NCI-H187 treated with DMSO at 0.1 percent for 48 hours (cell line): ENCODE measurements around the gene INHA.

Source experiments
- DNase-seq: peaks from one replicate; lab custom pipeline; 2025; lab: John Stamatoyannopoulos, UW

Gene INHA

GRCh38 chr2:219540784-219541504, 31.2 kb upstream of the INHA start:
- no peak for DNase-seq

GRCh38 chr2:219541611-219542180, 30.4 kb upstream of the INHA start:
- DNase-seq, result no peak

DNA sequence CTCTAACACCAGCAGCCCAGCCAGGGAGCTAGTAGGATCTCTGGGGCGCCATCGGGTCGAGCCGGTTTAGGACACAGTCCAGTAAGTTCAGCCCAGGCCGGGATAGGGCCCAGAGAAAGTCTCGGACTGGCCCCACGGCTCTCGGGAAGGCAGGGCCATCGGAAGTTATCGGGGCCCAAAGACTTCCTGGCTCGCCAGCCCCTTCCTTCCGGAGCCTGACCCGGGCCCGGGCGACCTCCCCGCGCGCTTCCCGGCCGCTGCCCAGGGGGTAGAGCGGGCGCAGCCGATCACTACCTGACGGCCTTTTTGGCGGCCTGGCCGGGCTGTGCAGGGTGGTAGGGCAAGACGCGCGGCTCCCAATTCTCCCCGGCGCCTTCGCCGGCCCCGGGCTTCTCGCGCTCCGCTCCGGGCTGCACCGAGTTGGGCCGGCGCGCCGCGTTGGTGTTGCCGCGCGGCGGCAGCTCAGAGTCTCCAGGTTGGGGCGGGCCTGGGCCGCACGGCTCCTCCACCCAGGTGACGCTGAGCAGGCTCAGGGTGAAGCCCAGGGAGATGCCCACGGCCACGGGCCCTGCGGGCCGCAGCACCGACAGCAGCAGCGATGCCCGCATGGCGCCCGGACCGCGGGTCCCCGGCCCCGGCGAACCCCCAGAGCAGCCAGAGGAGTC, 29.0 kb upstream of the INHA start:
- no peak for DNase-seq

- DNase-seq, result peak; percentile 53
Observed at GRCh38 chr2:219543596-219544358, 28.3 kb upstream of the INHA start, which contains the start of the genes CHPF and TMEM198. TSS of gene CHPF (minus strand) at chr2:219543809. CDS start at chr2:219543538, 271 bp downstream. TSS of gene TMEM198 (plus strand) at chr2:219544028. CDS start at chr2:219544728, 700 bp downstream.

GRCh38 chr2:219544567-219544966, 27.5 kb upstream of the INHA start:
- DNase-seq, result no peak

GRCh38 chr2:219545295-219545942, 26.7 kb upstream of the INHA start:
- no peak for DNase-seq

- no peak for DNase-seq
Observed at GRCh38 chr2:219545943-219546352, 26.2 kb upstream of the INHA start.

- no peak for DNase-seq
Observed at GRCh38 chr2:219547621-219548020, 24.5 kb upstream of the INHA start.

- DNase-seq, result no peak
Observed at GRCh38 chr2:219548990-219549389, 23.1 kb upstream of the INHA start.

GRCh38 chr2:219549619-219550018, 22.5 kb upstream of the INHA start:
- no peak for DNase-seq

DNA sequence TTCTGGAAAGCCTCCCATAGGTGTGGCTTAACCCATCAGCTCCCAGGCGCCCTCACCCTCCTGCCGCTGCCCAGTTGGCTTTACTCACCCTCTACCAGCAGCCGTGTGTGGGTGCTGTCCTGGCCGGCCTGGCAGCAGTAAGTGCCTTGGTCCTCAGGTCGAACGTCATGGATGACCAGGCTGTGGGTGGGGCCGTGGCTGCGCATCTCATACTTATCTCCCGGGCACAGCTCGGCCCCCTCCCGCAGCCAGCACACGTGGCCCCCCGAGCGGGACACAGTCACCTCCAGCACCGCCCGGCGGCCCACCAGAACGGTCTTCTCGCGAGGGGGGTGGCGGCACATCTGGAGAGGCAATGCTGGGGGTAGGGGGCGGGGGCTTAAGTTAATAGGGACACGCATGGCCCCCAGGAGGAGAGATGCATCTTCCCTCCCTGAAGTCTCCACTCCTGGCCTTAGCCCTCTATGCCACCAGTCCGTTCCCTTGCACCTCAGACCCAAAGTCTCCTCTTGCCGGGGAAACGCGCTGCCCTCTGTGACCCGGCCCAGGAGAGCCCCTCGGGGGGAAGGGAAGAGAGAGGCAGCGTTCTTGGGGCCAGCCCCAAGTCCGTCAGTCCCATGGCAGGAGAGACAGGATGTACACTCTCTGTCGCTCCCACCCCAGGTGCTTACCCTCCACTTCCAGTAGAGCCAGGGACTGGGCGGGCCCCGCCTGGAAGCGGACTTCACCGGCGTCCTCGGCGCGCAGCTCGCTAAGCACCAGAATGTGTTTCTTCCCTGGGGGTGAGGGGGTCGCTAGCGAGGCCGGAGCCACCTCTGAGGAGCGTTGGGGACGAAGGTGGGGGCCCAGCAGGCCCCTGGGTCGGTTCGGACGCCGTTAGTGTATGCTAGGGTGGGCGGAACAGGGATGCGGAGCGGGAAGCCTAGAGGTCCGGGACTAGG, 20.4 kb upstream of the INHA start:
- DNase-seq, result no peak

DNA sequence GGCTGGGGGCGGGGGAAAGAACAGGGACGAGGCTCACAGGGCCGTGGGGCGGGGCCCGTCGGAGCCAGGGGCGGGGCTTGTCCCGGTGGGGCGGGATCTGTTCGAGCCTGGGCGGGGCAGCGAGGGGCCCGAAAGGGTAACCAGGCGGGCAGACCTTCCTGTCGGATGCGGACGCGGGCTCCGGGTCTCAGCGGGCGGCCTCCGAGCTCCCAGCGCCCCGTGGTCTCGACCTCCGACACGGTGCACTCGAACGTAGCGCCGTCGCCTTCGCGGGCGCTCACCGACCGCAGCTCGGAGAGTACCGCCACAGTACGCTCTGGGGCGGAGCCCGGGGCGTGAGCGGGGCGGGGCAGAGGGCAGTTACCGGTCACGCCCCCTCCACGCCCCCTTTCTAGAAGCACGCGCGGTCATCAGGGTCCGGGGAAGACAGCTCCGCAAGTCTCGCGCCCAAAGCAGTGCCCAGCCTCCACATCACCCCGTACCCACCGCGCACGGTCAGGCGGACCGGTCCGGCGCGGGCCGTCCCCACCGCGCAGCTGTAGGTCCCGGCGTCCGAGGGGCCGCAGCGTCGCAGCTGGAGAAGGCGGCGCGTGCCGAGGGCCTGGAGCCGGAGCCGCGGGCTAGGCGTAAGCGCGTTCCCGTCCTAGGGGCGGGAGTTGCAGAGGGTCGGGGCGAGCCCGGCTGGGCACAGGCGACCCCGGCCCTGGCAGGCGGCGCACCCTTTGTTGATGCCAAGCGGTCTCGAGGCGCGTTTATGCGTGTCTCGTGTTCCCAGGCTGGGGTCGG, 19.5 kb upstream of the INHA start:
- DNase-seq, result no peak

DNA sequence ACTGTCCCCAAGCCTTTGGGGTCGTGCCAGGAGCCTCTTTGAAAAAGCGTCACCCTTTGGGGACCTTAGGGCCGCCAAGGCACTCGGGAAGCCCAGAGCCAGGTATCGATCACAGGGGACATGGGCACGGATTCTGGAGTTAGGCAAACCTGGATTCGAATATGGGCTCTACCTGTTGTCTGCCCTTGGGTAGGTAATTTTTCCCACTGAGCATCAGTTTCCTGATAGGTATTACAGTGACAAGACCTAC, 19.0 kb upstream of the INHA start:
- no peak for DNase-seq

DNA sequence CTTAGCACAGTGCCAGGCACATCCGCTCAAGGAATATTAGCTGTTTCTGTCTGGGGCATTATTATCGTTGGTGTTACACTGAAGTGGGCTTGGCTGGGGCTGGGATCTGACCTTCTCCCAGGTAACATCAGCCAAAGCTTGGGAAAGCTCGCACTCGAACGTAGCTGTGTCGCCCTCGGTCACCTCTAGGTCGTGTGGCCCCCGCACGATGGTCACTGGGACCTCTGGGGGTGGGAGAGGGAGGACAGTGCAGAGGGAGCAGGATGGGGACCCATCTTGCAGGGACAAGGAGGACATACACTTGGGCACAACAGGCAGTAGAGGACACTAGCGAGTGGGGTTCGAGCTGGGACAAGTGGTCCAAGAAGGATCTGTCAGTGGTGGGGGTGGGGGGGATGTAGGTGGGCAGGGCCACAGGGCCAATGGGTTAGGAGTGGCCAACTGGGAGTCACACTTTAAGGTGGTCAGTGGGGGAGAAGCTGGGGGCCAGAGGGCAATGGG, 18.6 kb upstream of the INHA start:
- DNase-seq, result no peak

DNA sequence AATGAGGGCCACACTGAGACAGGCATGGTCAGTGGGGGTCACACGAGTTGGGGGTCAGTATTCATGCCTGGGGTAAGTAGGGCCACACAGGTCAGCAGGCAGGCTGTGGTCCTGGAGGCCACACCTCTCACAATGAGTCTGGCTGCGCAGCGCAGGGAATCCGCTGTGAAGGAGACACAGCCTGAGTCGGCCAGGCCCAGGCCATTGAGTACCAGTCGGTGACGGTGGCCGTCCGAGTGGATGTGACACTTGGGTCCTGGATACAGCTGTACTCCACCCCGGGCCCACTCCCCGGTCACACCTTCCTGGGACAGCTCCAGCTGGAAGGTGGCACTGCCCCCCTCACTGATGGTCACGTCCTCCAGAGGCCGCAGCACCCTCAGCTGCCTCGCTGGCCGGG, 17.8 kb upstream of the INHA start:
- DNase-seq, result no peak

- DNase-seq, result no peak
Observed at GRCh38 chr2:219555956-219556355, 16.2 kb upstream of the INHA start.

- no peak for DNase-seq
Observed at GRCh38 chr2:219556413-219556812, 15.7 kb upstream of the INHA start.

DNA sequence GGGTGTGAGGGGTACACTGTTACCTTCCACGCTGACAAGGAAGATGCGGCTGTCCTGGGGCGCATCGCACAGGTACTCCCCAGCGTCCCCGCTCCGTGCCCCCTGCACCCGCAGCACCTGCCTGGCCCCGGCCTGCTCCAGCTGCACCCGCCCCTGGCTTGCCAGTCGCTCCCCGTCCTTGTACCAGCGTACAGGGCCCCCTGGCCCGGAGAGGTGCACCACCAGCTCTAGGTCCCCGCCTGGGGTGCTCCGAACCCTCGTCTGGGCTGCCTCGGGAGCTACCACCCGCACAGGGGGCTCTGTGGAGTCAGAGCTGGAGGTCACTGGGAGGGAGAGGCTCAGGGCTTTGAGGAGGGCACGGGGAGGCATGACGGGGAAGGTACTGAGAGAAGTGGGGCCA, 14.8 kb upstream of the INHA start:
- DNase-seq, result no peak

DNA sequence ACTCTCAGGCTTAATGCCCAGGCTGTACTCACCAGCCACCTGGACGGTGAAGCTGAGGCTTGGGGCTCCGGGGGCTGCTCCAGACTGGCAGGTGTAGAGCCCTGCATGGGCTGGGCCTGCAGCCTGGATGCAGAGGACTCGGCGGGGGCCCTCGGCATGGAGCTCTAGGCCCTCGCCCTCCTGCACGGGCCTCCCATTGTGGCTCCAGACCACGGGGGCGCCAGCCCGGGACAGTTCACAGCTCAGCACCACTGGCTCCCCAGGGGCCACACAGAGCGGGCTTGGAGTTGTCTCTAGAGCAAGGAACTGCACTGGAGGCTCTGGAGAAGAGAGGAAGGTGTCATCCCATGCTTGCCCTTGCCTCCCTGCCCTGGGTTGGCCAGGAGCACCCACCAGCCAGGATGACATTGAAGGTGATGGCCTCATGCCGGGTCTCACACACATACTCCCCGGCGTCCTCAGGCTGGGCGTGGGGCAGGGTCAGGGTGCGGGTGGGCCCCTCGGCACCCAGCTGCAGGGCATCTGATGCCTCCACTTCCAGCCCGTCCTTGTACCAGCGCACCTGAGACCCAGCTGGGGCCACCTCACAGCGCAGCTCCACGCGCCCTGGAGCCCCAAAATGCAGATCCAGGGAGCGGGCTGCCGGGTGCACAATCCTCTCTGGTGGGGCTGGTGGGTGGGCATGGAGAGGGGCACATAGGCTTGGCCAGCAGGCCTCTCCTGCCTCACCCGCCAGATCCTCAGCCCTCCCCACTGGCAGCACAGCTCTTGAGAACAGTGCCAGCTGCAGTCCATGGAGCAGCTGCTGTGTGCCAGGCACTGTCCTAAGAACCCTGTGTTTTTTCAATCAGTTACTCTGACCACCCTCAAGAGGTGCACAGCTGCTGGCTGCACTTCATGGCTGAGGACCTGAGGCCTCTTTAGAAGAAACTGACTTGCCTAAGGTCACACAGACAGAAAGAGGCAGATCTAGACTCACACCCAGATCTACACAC, 14.0 kb upstream of the INHA start:
- no peak for DNase-seq
